ENCODE data around the gene DAZAP1. TPM values are rescaled to one million over a fixed set of nuclear protein-coding genes. Genes with fewer than 3 reads are reported as not detected.

Gene DAZAP1
- total and polyA plus RNA-seq, 7 experiments from 2014 or later, result 5.0 to 227 (median 138) TPM

- ATAC-seq (no peak), DNase-seq (no peak)
- Histone ChIP-seq H3K27ac (ENCODE audit: low read depth, low read length) (no peak overlapping the region), H3K27me3 (ENCODE audit: control insufficient read depth in 2 of 2, insufficient read depth in 2 of 2, low read length in 2 of 2) (no peaks in the 10 kb centered on the region), H3K9me3 (ENCODE audit: control insufficient read depth in 2 of 3, low read length in 3 of 3) (no peaks in the 10 kb centered on the region), H3K36me3 (ENCODE audit: control insufficient read depth in 2 of 3, insufficient read depth in 3 of 3, low read length in 3 of 3) (peaks cover 0 to 15% (median 0%) of the 10 kb centered on the region in 3 experiments), H3K4me3 (ENCODE audit: low read length) (peak overlapping the region; percentile 92), H3K4me1 (ENCODE audit: control insufficient read depth in 2 of 2, insufficient read depth in 2 of 2, low read length in 2 of 2) (peaks cover 5 to 9% of the 10 kb centered on the region in 2 donors)
- POLR2A ChIA-PET, result interaction anchor here (0.6 to 1.4 kb wide), 7 partner anchors 23 to 474 kb away, joined by 3 to 9 read pairs (median 4); partner anchors contain the start of genes CIRBP and FAM174C
- Mint-ChIP-seq H3K27me3 (peaks cover 0 to 10% (median 3%) of the 10 kb centered on the region in 5 donors), H3K4me1 (peaks cover 12 to 31% (median 22%) of the 10 kb centered on the region in 7 donors), H3K27ac (peak overlapping the region; percentile 98 to 100 (median 100)), H3K4me3 (peak overlapping the region; percentile 87 to 99 (median 94)), H3K36me3 (peaks cover 0 to 9% (median 0%) of the 10 kb centered on the region in 5 donors), H3K9me3 (peaks cover 0 to 12% (median 0%) of the 10 kb centered on the region in 11 donors)
- CTCF ChIA-PET, result interaction anchor here (0.6 to 1.1 kb wide), 3 partner anchors 15 to 599 kb away, joined by 3 to 5 read pairs (median 3); no protein-coding TSS in a partner anchor
- intact Hi-C loops (cut with micrococcal nuclease), result loop anchor here (1.0 to 2.0 kb wide), 8 partner anchors 24 to 134 kb away; partner anchors contain the start of genes DAZAP1 (in 2 of the 2), C19orf25 (in 1 of the 2), FAM174C (in 1 of the 2) and RPS15 (in 1 of the 2)
Measured at GRCh38 chr19:1383017-1383311, 24.4 kb upstream of the DAZAP1 start.

DNA sequence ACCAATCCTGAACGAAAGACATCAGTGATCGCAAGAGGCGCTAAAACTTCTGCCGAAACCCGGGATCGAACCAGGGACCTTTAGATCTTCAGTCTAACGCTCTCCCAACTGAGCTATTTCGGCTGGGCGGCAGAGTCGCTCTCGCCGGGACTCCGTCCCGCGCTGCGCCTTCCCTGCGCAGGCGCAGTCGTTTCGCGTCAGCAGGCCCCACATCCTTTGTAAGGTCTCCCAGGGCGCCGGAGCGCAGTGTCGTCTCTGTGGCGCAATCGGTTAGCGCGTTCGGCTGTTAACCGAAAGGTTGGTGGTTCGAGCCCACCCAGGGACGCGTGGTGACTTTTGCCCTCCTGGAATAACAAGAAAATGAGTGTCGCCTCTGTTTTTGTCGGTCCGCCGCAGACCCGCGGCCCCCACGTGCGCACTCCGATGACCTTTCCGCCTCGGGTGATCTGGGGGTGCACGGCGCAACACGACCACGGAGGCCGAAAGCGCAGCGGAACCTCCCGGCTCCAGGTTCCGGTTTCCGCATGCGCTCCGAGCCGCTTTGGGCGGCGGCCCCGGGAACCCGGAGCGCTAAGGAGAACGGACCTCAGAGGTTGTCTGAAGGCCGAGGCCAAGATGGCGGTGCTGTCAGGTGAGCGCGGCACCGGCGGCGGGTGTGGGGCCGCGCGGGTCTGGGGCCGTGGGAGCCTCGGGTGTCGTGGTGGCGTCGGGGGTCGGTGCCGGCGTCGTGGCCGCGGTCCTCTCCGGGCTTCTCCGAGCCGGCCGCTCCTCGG is 23.9 kb upstream of the DAZAP1 start, which contains the start of gene NDUFS7:
Gene NDUFS7, plus strand, starts transcription at position 596 of the 773 bp plus-strand sequence. Its CDS starts 20 bp downstream, at position 616.
- Mint-ChIP-seq H3K4me1 (peaks cover 12 to 31% (median 22%) of the 10 kb centered on the region in 7 donors), H3K27ac (peak within 1 kb of the TSS; percentile 98 to 100 (median 100)), H3K4me3 (peak within 1 kb of the TSS; percentile 87 to 99 (median 94)), H3K9me3 (peaks cover 0 to 12% (median 0%) of the 10 kb centered on the region in 11 donors), H3K27me3 (peaks cover 0 to 10% (median 3%) of the 10 kb centered on the region in 5 donors), H3K36me3 (peaks cover 0 to 9% (median 0%) of the 10 kb centered on the region in 5 donors)
- ATAC-seq (peak; percentile 95), DNase-seq (peak; percentile 87 to 100 (median 95))
- Histone ChIP-seq H3K4me1 (ENCODE audit: control insufficient read depth in 2 of 2, insufficient read depth in 2 of 2, low read length in 2 of 2) (peaks cover 5 to 9% of the 10 kb centered on the region in 2 donors), H3K9me3 (ENCODE audit: control insufficient read depth in 2 of 3, low read length in 3 of 3) (no peaks in the 10 kb centered on the region), H3K27ac (ENCODE audit: low read depth, low read length) (peak within 1 kb of the TSS; percentile 76), H3K27me3 (ENCODE audit: control insufficient read depth in 2 of 2, insufficient read depth in 2 of 2, low read length in 2 of 2) (no peaks in the 10 kb centered on the region), H3K36me3 (ENCODE audit: control insufficient read depth in 2 of 3, insufficient read depth in 3 of 3, low read length in 3 of 3) (peaks cover 0 to 21% (median 3%) of the 10 kb centered on the region in 3 experiments), H3K4me3 (ENCODE audit: low read length) (peak within 1 kb of the TSS; percentile 92)
- intact Hi-C loops (cut with micrococcal nuclease), result loop anchor here (1.0 to 2.0 kb wide), 8 partner anchors 24 to 134 kb away; partner anchors contain the start of genes DAZAP1 (in 2 of the 2), C19orf25 (in 1 of the 2), FAM174C (in 1 of the 2) and RPS15 (in 1 of the 2)
- ChIA-PET POLR2A (interaction anchor here (0.6 to 1.4 kb wide), 7 partner anchors 24 to 474 kb away, joined by 3 to 9 read pairs (median 4); partner anchors contain the start of genes CIRBP and FAM174C), CTCF (interaction anchor here (0.6 to 1.1 kb wide), 3 partner anchors 15 to 599 kb away, joined by 3 to 5 read pairs (median 3); no protein-coding TSS in a partner anchor)

DNA sequence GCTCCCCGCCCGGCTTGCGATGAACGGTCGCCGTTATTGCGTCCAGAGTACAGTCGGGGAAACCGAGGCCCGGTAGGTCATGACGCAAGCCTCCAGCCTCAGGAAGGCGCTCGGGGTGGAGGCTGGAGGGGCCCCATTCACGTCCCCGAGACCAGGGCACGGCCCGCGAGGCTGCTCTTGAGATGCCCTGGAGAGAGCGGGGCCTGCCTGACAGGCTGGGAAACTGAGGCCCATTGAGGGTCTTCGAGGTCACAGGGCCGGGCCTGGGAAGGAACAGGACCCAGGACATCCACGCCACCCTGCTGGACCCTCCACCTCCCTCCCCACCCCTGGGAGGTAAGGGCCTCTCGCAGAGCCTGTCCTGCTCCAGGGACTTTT is 23.3 kb upstream of the DAZAP1 start:
- H3K27ac ChIP-seq (ENCODE audit: low read depth, low read length), result peak overlapping the region; percentile 76
- ChIA-PET POLR2A (interaction anchor here (1.0 kb wide), 1 partner anchor 115 kb away, joined by 3 read pairs; the partner anchor contains the start of gene CIRBP), CTCF (no interaction called here)
- no peaks in the 10 kb centered on the region for H3K27me3 ChIP-seq (ENCODE audit: control insufficient read depth in 2 of 2, insufficient read depth in 2 of 2, low read length in 2 of 2)
- DNase-seq, result no peak
- Mint-ChIP-seq H3K36me3 (peaks cover 0 to 9% (median 4%) of the 10 kb centered on the region in 5 donors), H3K27ac (peak overlapping the region; percentile 24 to 100 (median 79)), H3K4me3 (peak overlapping the region; percentile 81 to 99 (median 90)), H3K9me3 (peaks cover 0 to 12% (median 0%) of the 10 kb centered on the region in 11 donors), H3K4me1 (peaks cover 12 to 34% (median 25%) of the 10 kb centered on the region in 7 donors), H3K27me3 (peaks cover 0 to 10% (median 3%) of the 10 kb centered on the region in 5 donors)
- ATAC-seq, result no peak
- intact Hi-C loops (cut with micrococcal nuclease), result no loop called here
- H3K4me3 ChIP-seq (ENCODE audit: low read length), result peak overlapping the region; percentile 92
- H3K9me3 ChIP-seq (ENCODE audit: control insufficient read depth in 2 of 3, low read length in 3 of 3), result no peaks in the 10 kb centered on the region
- peaks cover 2 to 27% (median 3%) of the 10 kb centered on the region in 3 experiments for H3K36me3 ChIP-seq (ENCODE audit: control insufficient read depth in 2 of 3, insufficient read depth in 3 of 3, low read length in 3 of 3)
- peaks cover 5 to 9% of the 10 kb centered on the region in 2 donors for H3K4me1 ChIP-seq (ENCODE audit: control insufficient read depth in 2 of 2, insufficient read depth in 2 of 2, low read length in 2 of 2)

DNA sequence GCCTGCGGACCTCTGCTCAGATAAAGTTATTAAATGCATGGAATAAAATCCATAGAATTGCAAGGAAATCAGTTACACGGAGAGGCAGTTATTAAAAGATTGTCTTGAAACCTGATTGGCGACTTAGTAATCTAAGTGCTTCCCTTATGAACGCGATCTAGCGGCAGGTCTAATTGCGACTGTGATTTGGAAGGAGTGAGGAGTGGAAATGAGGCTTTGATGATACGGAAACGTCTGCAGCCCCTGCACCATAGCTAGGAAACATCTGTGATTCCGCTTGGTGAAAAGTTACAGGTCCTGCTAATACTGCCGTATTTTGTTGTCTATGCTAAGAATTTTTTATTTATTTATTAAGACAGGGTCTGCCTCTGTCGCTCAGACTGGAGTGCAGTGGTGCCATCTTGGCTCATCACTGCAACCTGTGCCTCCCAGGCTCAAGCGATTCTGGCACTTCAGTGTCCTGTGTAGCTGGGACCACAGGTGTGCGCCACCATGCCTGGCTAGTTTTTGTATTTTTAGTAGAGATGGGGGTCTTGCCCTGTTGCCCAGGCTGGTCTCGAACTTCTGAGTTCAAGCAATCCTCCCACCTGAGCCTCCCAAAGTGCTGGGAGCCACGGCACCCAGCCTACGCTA is 22.8 kb upstream of the DAZAP1 start:
- H3K27me3 Mint-ChIP-seq, result peaks cover 0 to 10% (median 3%) of the 10 kb centered on the region in 5 donors

GRCh38 chr19:1385816-1386215 is 21.6 kb upstream of the DAZAP1 start:
- CTCF ChIA-PET, result no interaction called here
- H3K27ac Mint-ChIP-seq, result no peak overlapping the region
- Histone ChIP-seq H3K36me3 (ENCODE audit: control insufficient read depth in 2 of 3, insufficient read depth in 3 of 3, low read length in 3 of 3) (peaks cover 3 to 43% (median 5%) of the 10 kb centered on the region in 3 experiments), H3K27me3 (ENCODE audit: control insufficient read depth in 2 of 2, insufficient read depth in 2 of 2, low read length in 2 of 2) (no peaks in the 10 kb centered on the region), H3K27ac (ENCODE audit: low read depth, low read length) (no peak overlapping the region), H3K9me3 (ENCODE audit: control insufficient read depth in 2 of 3, low read length in 3 of 3) (no peaks in the 10 kb centered on the region), H3K4me1 (ENCODE audit: control insufficient read depth in 2 of 2, insufficient read depth in 2 of 2, low read length in 2 of 2) (peaks cover 5 to 9% of the 10 kb centered on the region in 2 donors), H3K4me3 (ENCODE audit: low read length) (no peak overlapping the region)
- peaks cover 12 to 37% (median 26%) of the 10 kb centered on the region in 7 donors for H3K4me1 Mint-ChIP-seq
- ATAC-seq, result no peak
- peaks cover 0 to 10% (median 3%) of the 10 kb centered on the region in 5 donors for H3K27me3 Mint-ChIP-seq
- no peak for DNase-seq
- peaks cover 0 to 12% (median 0%) of the 10 kb centered on the region in 11 donors for H3K9me3 Mint-ChIP-seq
- POLR2A ChIA-PET, result interaction anchor here (0.6 to 1.0 kb wide), 2 partner anchors 54 to 122 kb away, joined by 3 read pairs; no protein-coding TSS in a partner anchor
- H3K36me3 Mint-ChIP-seq, result peaks cover 0 to 9% (median 7%) of the 10 kb centered on the region in 5 donors
- peak overlapping the region in 4 of 10 donors; percentile 10 to 48 (median 20) for H3K4me3 Mint-ChIP-seq
- intact Hi-C loops (cut with micrococcal nuclease), result no loop called here

More for the DNA sequence above, 22.8 kb upstream of the DAZAP1 start:
- Histone ChIP-seq H3K4me3 (ENCODE audit: low read length) (peak overlapping the region; percentile 92), H3K4me1 (ENCODE audit: control insufficient read depth in 2 of 2, insufficient read depth in 2 of 2, low read length in 2 of 2) (peaks cover 5 to 9% of the 10 kb centered on the region in 2 donors), H3K27ac (ENCODE audit: low read depth, low read length) (peak overlapping the region; percentile 76), H3K36me3 (ENCODE audit: control insufficient read depth in 2 of 3, insufficient read depth in 3 of 3, low read length in 3 of 3) (peaks cover 3 to 32% (median 5%) of the 10 kb centered on the region in 3 experiments), H3K27me3 (ENCODE audit: control insufficient read depth in 2 of 2, insufficient read depth in 2 of 2, low read length in 2 of 2) (no peaks in the 10 kb centered on the region), H3K9me3 (ENCODE audit: control insufficient read depth in 2 of 3, low read length in 3 of 3) (no peaks in the 10 kb centered on the region)
- no peak for ATAC-seq
- no peak for DNase-seq
- intact Hi-C loops (cut with micrococcal nuclease), result no loop called here
- Mint-ChIP-seq H3K4me1 (peaks cover 12 to 37% (median 26%) of the 10 kb centered on the region in 7 donors), H3K36me3 (peaks cover 0 to 9% (median 7%) of the 10 kb centered on the region in 5 donors), H3K9me3 (peaks cover 0 to 12% (median 0%) of the 10 kb centered on the region in 11 donors), H3K27ac (peak overlapping the region; percentile 38 to 88 (median 73)), H3K4me3 (peak overlapping the region; percentile 81 to 99 (median 90))
- ChIA-PET CTCF (no interaction called here), POLR2A (interaction anchor here (0.7 to 1.0 kb wide), 3 partner anchors 55 to 115 kb away, joined by 3 read pairs; partner anchors contain the start of gene CIRBP)

Data from naive thymus-derived CD4-positive, alpha-beta T cell (primary cell).